NB4 (cell line): ENCODE measurements around the gene PIGM.

Experiments used
- CTCF ChIP-seq: IDR thresholded peaks from one replicate; pipeline ENCODE4 v1.5.1; 2012; ENCODE audit warnings: low read depth, low read length
- MYC ChIP-seq: IDR thresholded peaks from 2 replicates; pipeline ENCODE4 v1.6.1; 2011; ENCODE audit warnings: low read depth, low read length
- POLR2A ChIP-seq: IDR thresholded peaks from 2 replicates; pipeline ENCODE4 v1.6.1; 2011; ENCODE audit warnings: mild to moderate bottlenecking; ENCODE audit not compliant: insufficient read length; ENCODE audit errors: extremely low read depth

- TF ChIP-seq POLR2A: no peak
- no peak for TF ChIP-seq MYC
- TF ChIP-seq CTCF: no peak
These were observed 49.6 kb upstream of the PIGM start, which contains the start of gene KCNJ9 for GRCh38 chr1:160081261-160081936.
